ENCODE data around the gene GDNF. TPM values are rescaled to one million over a fixed set of nuclear protein-coding genes. Genes with fewer than 3 reads are reported as not detected.

GDNF gene
- total RNA-seq, 1 experiment from 2014 or later: not detected

GRCh38 chr5:37777432-37778130, 62.3 kb downstream of the GDNF start:
- H3K9me3 Mint-ChIP-seq (ENCODE audit: unreplicated experiment): peaks cover 31% of the 10 kb centered on the region
- no peak overlapping the region for H3K4me3 Mint-ChIP-seq (ENCODE audit: unreplicated experiment)
- intact Hi-C loops (cut with micrococcal nuclease; ENCODE audit: unreplicated experiment): no loop called here
- peaks cover 6% of the 10 kb centered on the region for H3K36me3 Mint-ChIP-seq (ENCODE audit: insufficient read depth, unreplicated experiment)
- H3K27me3 Mint-ChIP-seq (ENCODE audit: insufficient read depth, unreplicated experiment): no peaks in the 10 kb centered on the region
- no TSS peak for BruUV-seq (replicated peaks)
- DNase-seq: no peak
- ChIA-PET POLR2A (no interaction called here), CTCF (no interaction called here)
- Histone ChIP-seq H3K4me1 (no peaks in the 10 kb centered on the region), H3K4me3 (ENCODE audit: low read depth, low read length) (no peak overlapping the region), H3K9me3 (peaks cover 10% of the 10 kb centered on the region), H3K27me3 (replicated peaks; ENCODE audit: control insufficient read depth, insufficient read depth, low read length) (no peaks in the 10 kb centered on the region), H3K36me3 (ENCODE audit: control insufficient read depth, insufficient read depth, low read length) (no peaks in the 10 kb centered on the region)
- no peak overlapping the region for H3K27ac Mint-ChIP-seq (ENCODE audit: unreplicated experiment)
- H3K4me1 Mint-ChIP-seq (ENCODE audit: low read depth, unreplicated experiment): no peaks in the 10 kb centered on the region
- TF ChIP-seq, protein P1, sequence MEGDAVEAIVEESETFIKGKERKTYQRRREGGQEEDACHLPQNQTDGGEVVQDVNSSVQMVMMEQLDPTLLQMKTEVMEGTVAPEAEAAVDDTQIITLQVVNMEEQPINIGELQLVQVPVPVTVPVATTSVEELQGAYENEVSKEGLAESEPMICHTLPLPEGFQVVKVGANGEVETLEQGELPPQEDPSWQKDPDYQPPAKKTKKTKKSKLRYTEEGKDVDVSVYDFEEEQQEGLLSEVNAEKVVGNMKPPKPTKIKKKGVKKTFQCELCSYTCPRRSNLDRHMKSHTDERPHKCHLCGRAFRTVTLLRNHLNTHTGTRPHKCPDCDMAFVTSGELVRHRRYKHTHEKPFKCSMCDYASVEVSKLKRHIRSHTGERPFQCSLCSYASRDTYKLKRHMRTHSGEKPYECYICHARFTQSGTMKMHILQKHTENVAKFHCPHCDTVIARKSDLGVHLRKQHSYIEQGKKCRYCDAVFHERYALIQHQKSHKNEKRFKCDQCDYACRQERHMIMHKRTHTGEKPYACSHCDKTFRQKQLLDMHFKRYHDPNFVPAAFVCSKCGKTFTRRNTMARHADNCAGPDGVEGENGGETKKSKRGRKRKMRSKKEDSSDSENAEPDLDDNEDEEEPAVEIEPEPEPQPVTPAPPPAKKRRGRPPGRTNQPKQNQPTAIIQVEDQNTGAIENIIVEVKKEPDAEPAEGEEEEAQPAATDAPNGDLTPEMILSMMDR (IDR thresholded peaks at IDR 0.05; ENCODE audit: insufficient read depth in 1 of 2, low read depth in 1 of 2, low read length in 1 of 2, severe bottlenecking in 1 of 2, unreplicated experiment in 1 of 2): no peak

- CTCF ChIA-PET: no interaction called here
- DNase-seq: no peak
- H3K36me3 Mint-ChIP-seq (ENCODE audit: insufficient read depth, unreplicated experiment): peaks cover 6% of the 10 kb centered on the region
- BruUV-seq (replicated peaks): no TSS peak
- H3K4me3 Mint-ChIP-seq (ENCODE audit: unreplicated experiment): no peak overlapping the region
- Histone ChIP-seq H3K27me3 (replicated peaks; ENCODE audit: control insufficient read depth, insufficient read depth, low read length) (no peaks in the 10 kb centered on the region), H3K4me1 (no peaks in the 10 kb centered on the region), H3K4me3 (ENCODE audit: low read depth, low read length) (no peak overlapping the region), H3K36me3 (ENCODE audit: control insufficient read depth, insufficient read depth, low read length) (no peaks in the 10 kb centered on the region), H3K9me3 (peaks cover 10% of the 10 kb centered on the region)
- intact Hi-C loops (cut with micrococcal nuclease; ENCODE audit: unreplicated experiment): no loop called here
- TF ChIP-seq, protein P1 (IDR thresholded peaks at IDR 0.05; ENCODE audit: insufficient read depth in 1 of 2, low read depth in 1 of 2, low read length in 1 of 2, severe bottlenecking in 1 of 2, unreplicated experiment in 1 of 2): no peak
- peaks cover 31% of the 10 kb centered on the region for H3K9me3 Mint-ChIP-seq (ENCODE audit: unreplicated experiment)
- no peaks in the 10 kb centered on the region for H3K27me3 Mint-ChIP-seq (ENCODE audit: insufficient read depth, unreplicated experiment)
- H3K27ac Mint-ChIP-seq (ENCODE audit: unreplicated experiment): no peak overlapping the region
- H3K4me1 Mint-ChIP-seq (ENCODE audit: low read depth, unreplicated experiment): no peaks in the 10 kb centered on the region
- POLR2A ChIA-PET: no interaction called here
Measured at GRCh38 chr5:37776826-37777225, 63.0 kb downstream of the GDNF start.

GRCh38 chr5:37774912-37775483, 64.8 kb downstream of the GDNF start:
- Histone ChIP-seq H3K9me3 (peaks cover 10% of the 10 kb centered on the region), H3K27me3 (replicated peaks; ENCODE audit: control insufficient read depth, insufficient read depth, low read length) (no peaks in the 10 kb centered on the region), H3K4me1 (no peaks in the 10 kb centered on the region), H3K36me3 (ENCODE audit: control insufficient read depth, insufficient read depth, low read length) (no peaks in the 10 kb centered on the region), H3K4me3 (ENCODE audit: low read depth, low read length) (no peak overlapping the region)
- H3K36me3 Mint-ChIP-seq (ENCODE audit: insufficient read depth, unreplicated experiment): peaks cover 6% of the 10 kb centered on the region
- TF ChIP-seq, protein P1 (IDR thresholded peaks at IDR 0.05; ENCODE audit: insufficient read depth in 1 of 2, low read depth in 1 of 2, low read length in 1 of 2, severe bottlenecking in 1 of 2, unreplicated experiment in 1 of 2): peak; percentile 45 to 71
- no TSS peak for BruUV-seq (replicated peaks)
- intact Hi-C loops (cut with micrococcal nuclease; ENCODE audit: unreplicated experiment): no loop called here
- H3K27ac Mint-ChIP-seq (ENCODE audit: unreplicated experiment): no peak overlapping the region
- H3K4me3 Mint-ChIP-seq (ENCODE audit: unreplicated experiment): no peak overlapping the region
- no peaks in the 10 kb centered on the region for H3K27me3 Mint-ChIP-seq (ENCODE audit: insufficient read depth, unreplicated experiment)
- POLR2A ChIA-PET: interaction anchor here (0.6 kb wide), 1 partner anchor 305 kb away, joined by 3 read pairs; no protein-coding TSS in a partner anchor
- peaks cover 31% of the 10 kb centered on the region for H3K9me3 Mint-ChIP-seq (ENCODE audit: unreplicated experiment)
- DNase-seq: peak in 1 of 2 experiments; percentile 40
- no peaks in the 10 kb centered on the region for H3K4me1 Mint-ChIP-seq (ENCODE audit: low read depth, unreplicated experiment)
- CTCF ChIA-PET: no interaction called here

All from Caco-2 (cell line).